ENCODE measurements around the gene EHD3. TPM values are rescaled to one million over a fixed set of nuclear protein-coding genes. Genes with fewer than 3 reads are reported as not detected.

The EHD3 gene
- total RNA-seq, 1 donor from 2014 or later: 3.9 TPM

DNA sequence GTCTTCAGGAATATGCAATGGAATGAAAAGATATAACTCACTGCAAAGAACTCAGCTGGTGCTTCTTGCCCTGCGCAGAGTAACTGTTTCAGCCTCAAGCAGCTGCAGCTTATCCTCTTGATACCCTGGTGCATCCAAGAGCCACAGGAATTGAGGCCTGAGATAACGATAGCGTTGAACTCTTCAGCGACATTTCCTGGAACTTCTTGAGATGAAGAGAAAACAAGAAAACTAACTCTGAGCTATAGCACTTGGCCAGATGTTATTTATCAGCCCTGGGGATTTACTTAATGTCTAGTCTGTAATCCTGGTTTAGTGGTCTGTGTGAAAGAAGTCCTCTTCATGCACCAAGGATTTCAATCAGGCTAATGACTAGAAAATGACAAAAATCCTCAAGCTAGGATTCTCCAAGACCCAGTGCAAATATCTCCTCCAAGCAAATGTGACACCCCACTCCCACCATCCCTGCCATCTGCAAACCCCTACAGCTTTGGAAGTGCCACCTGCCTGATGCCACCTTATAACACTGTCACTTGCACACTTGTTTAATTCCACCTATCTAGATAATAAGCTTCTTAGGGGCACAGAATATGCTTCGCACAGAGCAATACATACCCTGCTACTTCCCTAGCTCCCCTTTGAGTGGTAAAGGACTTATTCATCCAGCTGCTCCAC is 40.6 kb downstream of the EHD3 start:
- Histone ChIP-seq H3F3A (ENCODE audit: low read depth) (no peaks in the 10 kb centered on the region), H4K20me1 (ENCODE audit: low read depth) (no peaks in the 10 kb centered on the region), H3K4me2 (no peak overlapping the region), H3K27ac (no peak overlapping the region), H3K27me3 (no peaks in the 10 kb centered on the region), H2AFZ (replicated peaks) (no peak overlapping the region), H3K9ac (no peak overlapping the region), H3K4me3 (no peak overlapping the region), H3K4me1 (no peaks in the 10 kb centered on the region), H3K79me2 (ENCODE audit: low read depth) (no peaks in the 10 kb centered on the region), H3K36me3 (no peaks in the 10 kb centered on the region), H3K9me3 (ENCODE audit: low read depth) (no peaks in the 10 kb centered on the region)
- H3K27ac Mint-ChIP-seq: no peak overlapping the region
- H3K4me3 Mint-ChIP-seq: no peak overlapping the region
- no peak for TF ChIP-seq EZH2 (IDR thresholded peaks at IDR 0.05)
- no peak for TF ChIP-seq EZH2phosphoT487 (IDR thresholded peaks at IDR 0.05)
- TF ChIP-seq, protein P1, sequence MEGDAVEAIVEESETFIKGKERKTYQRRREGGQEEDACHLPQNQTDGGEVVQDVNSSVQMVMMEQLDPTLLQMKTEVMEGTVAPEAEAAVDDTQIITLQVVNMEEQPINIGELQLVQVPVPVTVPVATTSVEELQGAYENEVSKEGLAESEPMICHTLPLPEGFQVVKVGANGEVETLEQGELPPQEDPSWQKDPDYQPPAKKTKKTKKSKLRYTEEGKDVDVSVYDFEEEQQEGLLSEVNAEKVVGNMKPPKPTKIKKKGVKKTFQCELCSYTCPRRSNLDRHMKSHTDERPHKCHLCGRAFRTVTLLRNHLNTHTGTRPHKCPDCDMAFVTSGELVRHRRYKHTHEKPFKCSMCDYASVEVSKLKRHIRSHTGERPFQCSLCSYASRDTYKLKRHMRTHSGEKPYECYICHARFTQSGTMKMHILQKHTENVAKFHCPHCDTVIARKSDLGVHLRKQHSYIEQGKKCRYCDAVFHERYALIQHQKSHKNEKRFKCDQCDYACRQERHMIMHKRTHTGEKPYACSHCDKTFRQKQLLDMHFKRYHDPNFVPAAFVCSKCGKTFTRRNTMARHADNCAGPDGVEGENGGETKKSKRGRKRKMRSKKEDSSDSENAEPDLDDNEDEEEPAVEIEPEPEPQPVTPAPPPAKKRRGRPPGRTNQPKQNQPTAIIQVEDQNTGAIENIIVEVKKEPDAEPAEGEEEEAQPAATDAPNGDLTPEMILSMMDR (IDR thresholded peaks at IDR 0.05): no peak
- H3K36me3 Mint-ChIP-seq: no peaks in the 10 kb centered on the region
- H3K4me1 Mint-ChIP-seq: peaks cover 8% of the 10 kb centered on the region
- H3K27me3 Mint-ChIP-seq (ENCODE audit: insufficient read depth, low read depth): no peaks in the 10 kb centered on the region
- no peak for DNase-seq (ENCODE audit: low spot score)
- H3K9me3 Mint-ChIP-seq: no peaks in the 10 kb centered on the region

DNA sequence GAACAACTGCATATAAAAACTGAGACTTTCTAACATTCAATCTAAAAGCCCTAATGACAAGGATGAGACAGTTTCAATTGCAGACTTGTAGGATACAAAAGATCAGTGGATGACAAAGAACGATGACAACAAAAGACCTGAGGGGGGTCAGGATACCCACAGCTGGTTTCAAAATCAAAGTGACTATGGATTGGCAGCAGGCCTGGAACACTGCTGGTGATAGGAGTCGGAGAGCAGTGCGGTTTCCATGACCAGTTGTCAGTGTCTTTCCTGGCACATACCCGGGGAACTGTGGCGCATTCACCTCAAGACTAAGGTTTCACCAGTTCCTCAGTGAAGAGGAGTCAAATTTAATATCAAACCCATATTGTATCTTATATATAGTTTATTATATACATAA is 42.0 kb downstream of the EHD3 start:
- Histone ChIP-seq H3K4me3 (no peak overlapping the region), H3K79me2 (ENCODE audit: low read depth) (no peaks in the 10 kb centered on the region), H3K9me3 (ENCODE audit: low read depth) (no peaks in the 10 kb centered on the region), H3K27ac (no peak overlapping the region), H3K9ac (no peak overlapping the region), H3K4me1 (no peaks in the 10 kb centered on the region), H3K4me2 (peak overlapping the region; percentile 18), H3K27me3 (no peaks in the 10 kb centered on the region), H2AFZ (replicated peaks) (no peak overlapping the region), H4K20me1 (ENCODE audit: low read depth) (no peaks in the 10 kb centered on the region), H3F3A (ENCODE audit: low read depth) (no peaks in the 10 kb centered on the region), H3K36me3 (no peaks in the 10 kb centered on the region)
- Mint-ChIP-seq H3K36me3 (no peaks in the 10 kb centered on the region), H3K4me1 (peaks cover 8% of the 10 kb centered on the region), H3K27me3 (ENCODE audit: insufficient read depth, low read depth) (no peaks in the 10 kb centered on the region), H3K9me3 (no peaks in the 10 kb centered on the region), H3K27ac (no peak overlapping the region), H3K4me3 (no peak overlapping the region)
- TF ChIP-seq EZH2phosphoT487 (IDR thresholded peaks at IDR 0.05) (no peak), EZH2 (IDR thresholded peaks at IDR 0.05) (no peak)
- TF ChIP-seq, protein P1 (IDR thresholded peaks at IDR 0.05): no peak
- DNase-seq (ENCODE audit: low spot score): peak; percentile 40

DNA sequence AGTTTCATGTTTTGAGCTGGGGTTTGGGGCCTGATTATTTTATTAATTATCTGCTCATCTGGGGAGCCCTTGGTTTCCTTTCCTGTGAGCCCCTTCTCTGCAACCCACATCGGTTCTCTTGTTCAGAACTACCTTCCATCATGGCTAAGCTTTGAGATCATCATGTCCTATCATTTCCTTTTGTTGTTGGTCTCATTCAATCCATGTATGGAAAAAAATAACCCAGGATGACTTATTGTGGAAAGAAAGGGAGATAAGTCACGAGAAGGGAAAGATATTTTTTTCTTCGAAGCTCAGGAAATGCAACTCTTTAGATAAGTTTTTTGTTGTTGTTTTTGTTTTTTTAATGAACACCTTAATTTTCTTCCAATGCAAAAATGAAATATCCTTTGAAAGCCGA is 43.7 kb downstream of the EHD3 start:
- no peaks in the 10 kb centered on the region for H3K36me3 ChIP-seq
- no peaks in the 10 kb centered on the region for H3F3A ChIP-seq (ENCODE audit: low read depth)
- no peaks in the 10 kb centered on the region for H3K27me3 ChIP-seq
- Mint-ChIP-seq H3K9me3 (no peaks in the 10 kb centered on the region), H3K27ac (no peak overlapping the region), H3K36me3 (no peaks in the 10 kb centered on the region), H3K27me3 (ENCODE audit: insufficient read depth, low read depth) (no peaks in the 10 kb centered on the region), H3K4me3 (no peak overlapping the region), H3K4me1 (peaks cover 8% of the 10 kb centered on the region)
- no peak overlapping the region for H3K4me2 ChIP-seq
- TF ChIP-seq EZH2phosphoT487 (IDR thresholded peaks at IDR 0.05) (no peak), EZH2 (IDR thresholded peaks at IDR 0.05) (no peak)
- TF ChIP-seq, protein P1 (IDR thresholded peaks at IDR 0.05): no peak
- DNase-seq (ENCODE audit: low spot score): no peak
- H3K4me3 ChIP-seq: no peak overlapping the region
- H3K9ac ChIP-seq: no peak overlapping the region
- no peaks in the 10 kb centered on the region for H3K9me3 ChIP-seq (ENCODE audit: low read depth)
- no peak overlapping the region for H2AFZ ChIP-seq (replicated peaks)
- no peaks in the 10 kb centered on the region for H3K79me2 ChIP-seq (ENCODE audit: low read depth)
- no peaks in the 10 kb centered on the region for H3K4me1 ChIP-seq
- H4K20me1 ChIP-seq (ENCODE audit: low read depth): no peaks in the 10 kb centered on the region
- H3K27ac ChIP-seq: no peak overlapping the region
